Stimulated activated naive B cell treated with anti-CD40 and anti-IgM and Interleukin-4, amounts not matched to agents 10 μg/mL and 1 μg/mL and 100 μg/mL, for 72 hours (primary cell): ENCODE results near the gene NKG7.

ENCODE experiments used
- ATAC-seq, 2 donors: fragments of 150-1000 bp; cut with Tn5 transposase; replicated peaks; 2 replicates each; pipeline ENCODE4 v1.10.0; 2021; ENCODE audit warnings: moderate library complexity in 1 of 2
- DNase-seq: peaks from one replicate; pipeline ENCODE4 v3.0.0; 2021
- H3K27ac Mint-ChIP-seq: one replicate; pipeline ENCODE4 v1.8.0; 2022; ENCODE audit warnings: mild to moderate bottlenecking, mixed read lengths
- H3K27me3 Mint-ChIP-seq, 2 donors: one replicate each; pipeline ENCODE4 v1.8.0; 2022; ENCODE audit warnings: mixed read lengths in 2 of 2
- H3K36me3 Mint-ChIP-seq, 2 donors: one replicate each; pipeline ENCODE4 v1.8.0; 2022; ENCODE audit warnings: mixed read lengths in 2 of 2, mild to moderate bottlenecking in 1 of 2
- H3K4me1 Mint-ChIP-seq, 2 donors: one replicate each; pipeline ENCODE4 v1.8.0; 2022; ENCODE audit warnings: mixed read lengths in 2 of 2, mild to moderate bottlenecking in 1 of 2
- H3K4me3 Mint-ChIP-seq, 2 donors: one replicate each; pipeline ENCODE4 v1.8.0; 2022; ENCODE audit warnings: mild to moderate bottlenecking in 2 of 2, mixed read lengths in 2 of 2, moderate library complexity in 1 of 2
- H3K9me3 Mint-ChIP-seq, 2 donors: one replicate each; pipeline ENCODE4 v1.8.0; 2022; ENCODE audit warnings: mixed read lengths in 2 of 2, mild to moderate bottlenecking in 1 of 2

NKG7 gene

GRCh38 chr19:51375504-51376221, 3.2 kb upstream of the NKG7 start:
- peaks cover 36 to 48% of the 10 kb centered on the region in 2 donors for H3K4me1 Mint-ChIP-seq
- H3K27me3 Mint-ChIP-seq, result no peaks in the 10 kb centered on the region
- peaks cover 5% of the 10 kb centered on the region in 2 donors for H3K9me3 Mint-ChIP-seq
- H3K27ac Mint-ChIP-seq, result peak overlapping the region; percentile 72
- DNase-seq, result peak; percentile 28
- peaks cover 2 to 13% of the 10 kb centered on the region in 2 donors for H3K36me3 Mint-ChIP-seq
- peak; percentile 40 to 41 for ATAC-seq
- H3K4me3 Mint-ChIP-seq, result peak overlapping the region; percentile 1 to 65

GRCh38 chr19:51372021-51372648, 319 bp downstream of the NKG7 start:
- DNase-seq (no peak), ATAC-seq (no peak)
- Mint-ChIP-seq H3K27ac (peak overlapping the region; percentile 82), H3K4me1 (peaks cover 46 to 63% of the 10 kb centered on the region in 2 donors), H3K27me3 (no peaks in the 10 kb centered on the region), H3K4me3 (peak overlapping the region; percentile 7 to 37), H3K9me3 (no peaks in the 10 kb centered on the region), H3K36me3 (peaks cover 2 to 13% of the 10 kb centered on the region in 2 donors)

- H3K36me3 Mint-ChIP-seq, result peaks cover 6 to 19% of the 10 kb centered on the region in 2 donors
- H3K27ac Mint-ChIP-seq, result peak overlapping the region; percentile 63
- H3K4me1 Mint-ChIP-seq, result peaks cover 43 to 71% of the 10 kb centered on the region in 2 donors
- H3K4me3 Mint-ChIP-seq, result peak overlapping the region; percentile 7 to 37
- H3K9me3 Mint-ChIP-seq, result no peaks in the 10 kb centered on the region
- ATAC-seq (no peak), DNase-seq (no peak)
- H3K27me3 Mint-ChIP-seq, result no peaks in the 10 kb centered on the region
These were observed 1.2 kb downstream of the NKG7 start for GRCh38 chr19:51371186-51371690.

- no peak for ATAC-seq
- H3K27ac Mint-ChIP-seq, result peak overlapping the region; percentile 78
- peak overlapping the region in 1 of 2 donors; percentile 18 for H3K4me3 Mint-ChIP-seq
- peaks cover 45 to 69% of the 10 kb centered on the region in 2 donors for H3K4me1 Mint-ChIP-seq
- peaks cover 6 to 17% of the 10 kb centered on the region in 2 donors for H3K36me3 Mint-ChIP-seq
- H3K9me3 Mint-ChIP-seq, result no peaks in the 10 kb centered on the region
- DNase-seq, result no peak
- no peaks in the 10 kb centered on the region for H3K27me3 Mint-ChIP-seq
These were observed 2.2 kb downstream of the NKG7 start for GRCh38 chr19:51370230-51370629.

GRCh38 chr19:51368366-51369282, 3.8 kb downstream of the NKG7 start, which contains the start of gene CLDND2:
Gene CLDND2 (minus strand): TSS chr19:51369003. CDS start chr19:51368577, 426 bp downstream.
- Mint-ChIP-seq H3K27ac (peak within 1 kb of the TSS; percentile 97), H3K36me3 (peaks cover 10 to 17% of the 10 kb centered on the region in 2 donors), H3K4me3 (peak within 1 kb of the TSS; percentile 95 to 96), H3K9me3 (no peaks in the 10 kb centered on the region), H3K4me1 (peaks cover 49 to 72% of the 10 kb centered on the region in 2 donors), H3K27me3 (no peaks in the 10 kb centered on the region)
- DNase-seq, result no peak
- no peak for ATAC-seq

- H3K27ac Mint-ChIP-seq, result peak overlapping the region; percentile 97
- DNase-seq (peak; percentile 99), ATAC-seq (peak; percentile 80 to 86)
- no peaks in the 10 kb centered on the region for H3K27me3 Mint-ChIP-seq
- peaks cover 10 to 18% of the 10 kb centered on the region in 2 donors for H3K36me3 Mint-ChIP-seq
- H3K4me3 Mint-ChIP-seq, result peak overlapping the region; percentile 95 to 96
- H3K9me3 Mint-ChIP-seq, result no peaks in the 10 kb centered on the region
- H3K4me1 Mint-ChIP-seq, result peaks cover 52 to 72% of the 10 kb centered on the region in 2 donors
These were observed 4.7 kb downstream of the NKG7 start for GRCh38 chr19:51367565-51368365.

GRCh38 chr19:51367255-51367564, 5.2 kb downstream of the NKG7 start:
- DNase-seq (no peak), ATAC-seq (no peak)
- no peaks in the 10 kb centered on the region for H3K9me3 Mint-ChIP-seq
- no peaks in the 10 kb centered on the region for H3K27me3 Mint-ChIP-seq
- H3K36me3 Mint-ChIP-seq, result peaks cover 10 to 19% of the 10 kb centered on the region in 2 donors
- peaks cover 49 to 72% of the 10 kb centered on the region in 2 donors for H3K4me1 Mint-ChIP-seq
- H3K4me3 Mint-ChIP-seq, result peak overlapping the region; percentile 95 to 96
- H3K27ac Mint-ChIP-seq, result peak overlapping the region; percentile 97

- H3K36me3 Mint-ChIP-seq, result peaks cover 10 to 19% of the 10 kb centered on the region in 2 donors
- H3K4me3 Mint-ChIP-seq, result peak overlapping the region; percentile 95 to 96
- ATAC-seq, result peak; percentile 57 to 62
These were observed 5.8 kb downstream of the NKG7 start for GRCh38 chr19:51366389-51367254.

GRCh38 chr19:51365965-51366388, 6.5 kb downstream of the NKG7 start, which contains the start of gene ETFB:
Gene ETFB (minus strand): TSS chr19:51366388. CDS start chr19:51366326, 62 bp downstream.
- Mint-ChIP-seq H3K4me3 (peak within 1 kb of the TSS; percentile 95 to 96), H3K36me3 (peaks cover 10 to 22% of the 10 kb centered on the region in 2 donors), H3K27me3 (no peaks in the 10 kb centered on the region), H3K27ac (peak within 1 kb of the TSS; percentile 97), H3K4me1 (peaks cover 41 to 66% of the 10 kb centered on the region in 2 donors), H3K9me3 (no peaks in the 10 kb centered on the region)
- DNase-seq (no peak), ATAC-seq (no peak)

More at GRCh38 chr19:51366389-51367254, 5.8 kb downstream of the NKG7 start:
- Mint-ChIP-seq H3K27me3 (no peaks in the 10 kb centered on the region), H3K27ac (peak overlapping the region; percentile 97), H3K9me3 (no peaks in the 10 kb centered on the region), H3K4me1 (peaks cover 45 to 72% of the 10 kb centered on the region in 2 donors)
- peak; percentile 93 for DNase-seq

- DNase-seq (no peak), ATAC-seq (peak in 1 of 2 donors; percentile 6)
- no peaks in the 10 kb centered on the region for H3K9me3 Mint-ChIP-seq
- peak overlapping the region; percentile 97 for H3K27ac Mint-ChIP-seq
- H3K36me3 Mint-ChIP-seq, result peaks cover 10 to 19% of the 10 kb centered on the region in 2 donors
- H3K4me1 Mint-ChIP-seq, result peaks cover 36 to 60% of the 10 kb centered on the region in 2 donors
- no peaks in the 10 kb centered on the region for H3K27me3 Mint-ChIP-seq
- H3K4me3 Mint-ChIP-seq, result peak overlapping the region; percentile 95 to 96
These were observed 7.1 kb downstream of the NKG7 start for GRCh38 chr19:51365211-51365964.

- Mint-ChIP-seq H3K4me1 (peaks cover 32 to 59% of the 10 kb centered on the region in 2 donors), H3K4me3 (peak overlapping the region; percentile 33 to 36), H3K36me3 (peaks cover 11 to 17% of the 10 kb centered on the region in 2 donors), H3K27ac (peak overlapping the region; percentile 57), H3K27me3 (no peaks in the 10 kb centered on the region), H3K9me3 (no peaks in the 10 kb centered on the region)
- DNase-seq, result no peak
- ATAC-seq, result no peak
These were observed 8.0 kb downstream of the NKG7 start for GRCh38 chr19:51364200-51365106.
